B cell (primary cell): ENCODE data around the gene RNF183. TPM values are rescaled to one million over a fixed set of nuclear protein-coding genes. Genes with fewer than 3 reads are reported as not detected.
"Not testable (repeated sequence)": the region's sequence is repeated elsewhere in the genome, so short reads cannot be mapped to it uniquely, and the experiment has no call there.

Experiments used
- ATAC-seq: fragments of 200-7000 bp; cut with Tn5 transposase; one replicate; pipeline ENCODE4 v1.10.0; 2021; ENCODE audit warnings: low read depth, mild to moderate bottlenecking, moderate number of reproducible peaks, moderate library complexity
- CTCF ChIA-PET: fragments of 350-600 bp; sonication (Branson Sonifier 250); formaldehyde crosslinking; loops from one replicate; lab custom pipeline; 2021; ENCODE audit warnings: antibody characterized with exemption, inconsistent platforms; lab: Charles Lee
- POLR2A ChIA-PET: fragments of 350-600 bp; sonication (Branson Sonifier 250); formaldehyde crosslinking; loops from one replicate; lab custom pipeline; 2021; ENCODE audit warnings: antibody characterized with exemption; lab: Charles Lee
- DNase-seq: peaks from one replicate; pipeline ENCODE4 v3.0.0; 2013
- H2AFZ ChIP-seq: 2 replicates; pipeline ENCODE4 v1.6.1; 2012; ENCODE audit warnings: mild to moderate bottlenecking, low read depth, low read length; ENCODE audit not compliant: insufficient read depth, poor library complexity, severe bottlenecking
- H3K27ac ChIP-seq, 2 donors: 1 replicate in 1 of 2; 2 replicates in 1 of 2; pipeline ENCODE4 v1.5.1; 2012 to 2013; ENCODE audit warnings: low read length in 2 of 2, mild to moderate bottlenecking in 2 of 2, moderate library complexity in 1 of 2
- H3K27me3 ChIP-seq, 4 experiments: fragments of 200-600 bp in 1 of 4; sonication (generic) in 1 of 4; replicated peaks in 1 of 4; 1 replicate in 2 of 4; 2 replicates in 2 of 4; pipeline versions ENCODE4 v1.6.1 to v1.7.0; 2013 to 2016; ENCODE audit warnings: low read length in 3 of 4, mild to moderate bottlenecking in 2 of 4, mixed read lengths in 1 of 4, moderate library complexity in 1 of 4; ENCODE audit not compliant: insufficient read depth in 4 of 4, control insufficient read depth in 3 of 4; ENCODE audit errors: control extremely low read depth in 1 of 4
- H3K36me3 ChIP-seq, 2 experiments: replicated peaks in 1 of 2; 1 replicate in 1 of 2; 2 replicates in 1 of 2; pipeline versions ENCODE4 v1.6.1 to v1.7.1; 2013; ENCODE audit warnings: low read length in 1 of 2; ENCODE audit not compliant: insufficient read depth in 2 of 2, control insufficient read depth in 1 of 2; ENCODE audit errors: control extremely low read depth in 1 of 2, extremely low read depth in 1 of 2
- H3K4me1 ChIP-seq, 2 donors: fragments of 200-600 bp in 1 of 2; sonication (generic) in 1 of 2; 1 replicate in 1 of 2; 2 replicates in 1 of 2; pipeline versions ENCODE4 v1.5.1 to v1.6.1; 2013 to 2017; ENCODE audit warnings: low read length in 2 of 2; ENCODE audit not compliant: control insufficient read depth in 2 of 2, insufficient read depth in 2 of 2
- H3K4me2 ChIP-seq: replicated peaks from 2 replicates; pipeline ENCODE3; 2012; ENCODE audit warnings: mild to moderate bottlenecking, low read depth, low read length; ENCODE audit not compliant: poor library complexity, severe bottlenecking
- H3K4me3 ChIP-seq, 5 experiments: fragments of 200-600 bp in 1 of 5; sonication (generic) in 1 of 5; 1 replicate in 3 of 5; 2 replicates in 2 of 5; pipeline versions ENCODE4 v1.5.1 to v1.7.0; 2011 to 2016; ENCODE audit warnings: low read length in 4 of 5, mild to moderate bottlenecking in 4 of 5, low read depth in 2 of 5, control low read depth in 1 of 5, moderate library complexity in 1 of 5; ENCODE audit not compliant: insufficient read depth in 1 of 5; ENCODE audit errors: control extremely low read depth in 1 of 5, extremely low read depth in 1 of 5
- H3K79me2 ChIP-seq: fragments of 200-600 bp; sonication (generic); one replicate; pipeline ENCODE4 v1.6.0; 2016; ENCODE audit warnings: low read length; ENCODE audit not compliant: control insufficient read depth, insufficient read depth
- H3K9ac ChIP-seq: fragments of 200-600 bp; sonication (generic); 2 replicates; pipeline ENCODE4 v1.6.1; 2017; ENCODE audit warnings: mild to moderate bottlenecking, low read length, moderate library complexity
- H3K9me3 ChIP-seq, 3 donors: one replicate each; pipeline versions ENCODE4 v1.6.1 to v1.7.1; 2013; ENCODE audit warnings: low read length in 2 of 3; ENCODE audit not compliant: control insufficient read depth in 2 of 3, insufficient read depth in 1 of 3; ENCODE audit errors: control extremely low read depth in 1 of 3
- H4K20me1 ChIP-seq: 2 replicates; pipeline ENCODE4 v1.6.0; 2012; ENCODE audit warnings: mild to moderate bottlenecking, low read length; ENCODE audit not compliant: insufficient read depth, control insufficient read depth, poor library complexity, severe bottlenecking
- H3K27ac Mint-ChIP-seq: one replicate; pipeline ENCODE4 v1.8.0; 2021; ENCODE audit warnings: mixed read lengths
- H3K27me3 Mint-ChIP-seq: one replicate; pipeline ENCODE4 v1.8.0; 2021; ENCODE audit warnings: mixed read lengths
- H3K4me1 Mint-ChIP-seq: one replicate; pipeline ENCODE4 v1.8.0; 2021; ENCODE audit warnings: mixed read lengths
- H3K4me3 Mint-ChIP-seq: one replicate; pipeline ENCODE4 v1.8.0; 2021; ENCODE audit warnings: mixed read lengths
- H3K9me3 Mint-ChIP-seq: one replicate; pipeline ENCODE4 v1.8.0; 2022; ENCODE audit warnings: mixed read lengths; ENCODE audit not compliant: insufficient read depth
- EZH2 ChIP-seq: IDR thresholded peaks from 2 replicates; pipeline ENCODE4 v1.6.1; 2012; ENCODE audit warnings: borderline replicate concordance, low read depth, mild to moderate bottlenecking, moderate library complexity, low read length; ENCODE audit not compliant: insufficient read depth, poor library complexity, severe bottlenecking
- WGBS: methylation state at CpG from one replicate; pipeline ENCODE4 v1.1.5; 2013; ENCODE audit warnings: missing lambda C conversion rate; ENCODE audit not compliant: insufficient coverage; 5-methylcytosine and 5-hydroxymethylcytosine counted together
- intact Hi-C: fragments of 100-400 bp; cut with micrococcal nuclease; formaldehyde crosslinking; loops from one replicate; pipeline ENCODE4 v1.10.0; 2022
- polyA plus RNA-seq: library from polyadenylated mRNA; depleted of rRNA; stranded (reverse); fragments of >200 nt; gene quantifications from 2 replicates; pipeline ENCODE4 v1.2.3, GENCODE V29; 2012
- total RNA-seq, 2 donors: library from RNA; stranded (reverse); fragments of 120-200 nt in 1 of 2; gene quantifications; 1 replicate in 1 of 2; 2 replicates in 1 of 2; pipeline versions ENCODE4 v1.2.3 to v1.2.4, GENCODE V29; 2013 to 2022
- TF ChIP-seq, protein P1 (sequence below): fragments of 200-600 bp; IDR thresholded peaks from one replicate; pipeline ENCODE4 v1.8.0; 2022; ENCODE audit warnings: antibody characterized with exemption, mild to moderate bottlenecking

Gene RNF183
- total and polyA plus RNA-seq, 2 donors (not counting 1 experiment from before 2014, with no cell fraction given): 0.04 TPM; not detected in 1

DNA sequence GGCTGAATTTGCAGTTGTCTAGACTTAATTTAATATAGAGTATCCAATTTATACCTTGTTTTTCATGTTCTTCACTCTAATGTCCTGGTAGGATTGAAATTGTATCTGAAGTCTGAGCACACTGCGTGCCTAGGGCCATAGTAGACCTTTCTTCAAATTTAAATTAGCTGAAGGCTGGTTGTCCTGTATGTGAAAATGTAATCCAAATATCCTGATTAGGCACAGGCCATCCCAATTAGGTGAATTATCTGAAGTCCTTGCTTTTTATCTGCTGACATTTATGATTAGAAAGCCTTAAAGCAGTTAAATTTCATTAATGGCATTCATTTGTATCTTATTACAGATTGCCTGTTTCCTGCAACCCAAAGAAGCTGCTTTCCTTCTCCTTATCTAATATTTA lies 48.2 kb downstream of the RNF183 start:
- H3K36me3 ChIP-seq: peaks cover 1 to 13% of the 10 kb centered on the region in 2 experiments
- Mint-ChIP-seq H3K9me3 (peaks cover 3% of the 10 kb centered on the region), H3K27me3 (no peaks in the 10 kb centered on the region), H3K4me3 (no peak overlapping the region), H3K27ac (no peak overlapping the region), H3K4me1 (no peaks in the 10 kb centered on the region)
- no peak for DNase-seq
- no peak for ATAC-seq
- ChIA-PET POLR2A (no interaction called here), CTCF (interaction anchor here (2.0 kb wide), 1 partner anchor 19 kb away, joined by 10 read pairs; no protein-coding TSS in a partner anchor)
- H4K20me1 ChIP-seq: no peaks in the 10 kb centered on the region
- no peak overlapping the region for H2AFZ ChIP-seq
- H3K27ac ChIP-seq: no peak overlapping the region
- no peaks in the 10 kb centered on the region for H3K79me2 ChIP-seq
- no peak overlapping the region for H3K4me3 ChIP-seq
- no peak overlapping the region for H3K9ac ChIP-seq
- H3K4me2 ChIP-seq: no peak overlapping the region
- no peaks in the 10 kb centered on the region for H3K4me1 ChIP-seq
- intact Hi-C loops: no loop called here
- no peaks in the 10 kb centered on the region for H3K27me3 ChIP-seq
- H3K9me3 ChIP-seq: peaks cover 0 to 4% (median 0%) of the 10 kb centered on the region in 3 donors
- TF ChIP-seq, protein P1, sequence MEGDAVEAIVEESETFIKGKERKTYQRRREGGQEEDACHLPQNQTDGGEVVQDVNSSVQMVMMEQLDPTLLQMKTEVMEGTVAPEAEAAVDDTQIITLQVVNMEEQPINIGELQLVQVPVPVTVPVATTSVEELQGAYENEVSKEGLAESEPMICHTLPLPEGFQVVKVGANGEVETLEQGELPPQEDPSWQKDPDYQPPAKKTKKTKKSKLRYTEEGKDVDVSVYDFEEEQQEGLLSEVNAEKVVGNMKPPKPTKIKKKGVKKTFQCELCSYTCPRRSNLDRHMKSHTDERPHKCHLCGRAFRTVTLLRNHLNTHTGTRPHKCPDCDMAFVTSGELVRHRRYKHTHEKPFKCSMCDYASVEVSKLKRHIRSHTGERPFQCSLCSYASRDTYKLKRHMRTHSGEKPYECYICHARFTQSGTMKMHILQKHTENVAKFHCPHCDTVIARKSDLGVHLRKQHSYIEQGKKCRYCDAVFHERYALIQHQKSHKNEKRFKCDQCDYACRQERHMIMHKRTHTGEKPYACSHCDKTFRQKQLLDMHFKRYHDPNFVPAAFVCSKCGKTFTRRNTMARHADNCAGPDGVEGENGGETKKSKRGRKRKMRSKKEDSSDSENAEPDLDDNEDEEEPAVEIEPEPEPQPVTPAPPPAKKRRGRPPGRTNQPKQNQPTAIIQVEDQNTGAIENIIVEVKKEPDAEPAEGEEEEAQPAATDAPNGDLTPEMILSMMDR: no peak
- no peak for TF ChIP-seq EZH2
- WGBS: no CpG with 5 or more reads among the region's 1 CpG

DNA sequence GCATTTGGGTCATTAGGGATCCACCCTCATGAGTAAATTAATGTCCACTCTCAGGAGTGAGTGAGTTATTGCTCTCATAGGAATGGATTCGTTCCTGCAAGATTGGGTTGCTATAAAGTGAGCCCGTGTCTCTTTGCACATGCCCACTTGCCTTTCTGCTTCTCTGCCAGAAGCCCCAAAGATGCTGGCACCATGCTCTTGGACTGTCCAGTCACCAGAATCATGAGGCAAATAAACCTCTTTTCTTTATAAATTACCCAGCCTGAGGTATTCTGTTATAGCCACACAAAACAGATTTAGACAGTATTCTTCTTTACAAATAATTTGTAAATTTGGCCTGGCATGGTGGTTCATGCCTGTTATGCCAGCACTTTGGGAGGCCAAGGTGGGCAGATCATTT lies 52.4 kb downstream of the RNF183 start:
- no peaks in the 10 kb centered on the region for H3K4me1 ChIP-seq
- Mint-ChIP-seq H3K9me3 (peaks cover 3% of the 10 kb centered on the region), H3K4me3 (no peak overlapping the region), H3K4me1 (peaks cover 6% of the 10 kb centered on the region), H3K27ac (no peak overlapping the region), H3K27me3 (no peaks in the 10 kb centered on the region)
- H3K27ac ChIP-seq: no peak overlapping the region
- H2AFZ ChIP-seq: no peak overlapping the region
- ChIA-PET POLR2A (no interaction called here), CTCF (no interaction called here)
- DNase-seq (no peak), ATAC-seq (no peak)
- no peak overlapping the region for H3K9ac ChIP-seq
- no peaks in the 10 kb centered on the region for H3K79me2 ChIP-seq
- H4K20me1 ChIP-seq: no peaks in the 10 kb centered on the region
- intact Hi-C loops: no loop called here
- no peaks in the 10 kb centered on the region for H3K36me3 ChIP-seq
- H3K4me2 ChIP-seq: no peak overlapping the region
- H3K27me3 ChIP-seq: no peaks in the 10 kb centered on the region
- TF ChIP-seq EZH2: no peak
- TF ChIP-seq, protein P1: no peak
- WGBS: 92% methylated on average over 2 of the region's 2 CpGs
- H3K4me3 ChIP-seq: no peak overlapping the region
- H3K9me3 ChIP-seq: peaks cover 0 to 4% (median 0%) of the 10 kb centered on the region in 3 donors

DNA sequence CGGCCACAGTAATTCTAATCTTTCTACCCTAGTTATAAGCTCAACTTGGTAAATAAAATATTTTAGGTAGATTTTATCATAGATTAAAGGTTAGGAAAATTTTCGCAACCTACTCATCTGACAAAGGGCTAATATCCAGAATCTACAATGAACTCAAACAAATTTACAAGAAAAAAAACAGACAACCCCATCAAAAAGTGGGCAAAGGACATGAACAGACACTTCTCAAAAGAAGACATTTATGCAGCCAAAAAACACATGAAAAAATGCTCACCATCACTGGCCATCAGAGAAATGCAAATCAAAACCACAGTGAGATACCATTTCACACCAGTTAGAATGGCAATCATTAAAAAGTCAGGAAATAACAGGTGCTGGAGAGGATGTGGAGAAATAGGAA lies 53.5 kb downstream of the RNF183 start:
- no CpG with 5 or more reads among the region's 2 CpGs for WGBS

More for the DNA sequence above, 53.5 kb downstream of the RNF183 start:
- POLR2A ChIA-PET, H3K9me3 ChIP-seq, H3K27me3 Mint-ChIP-seq, H3K9ac ChIP-seq, H3K4me2 ChIP-seq, H3K27ac ChIP-seq, H3K27me3 ChIP-seq, H2AFZ ChIP-seq, H3K9me3 Mint-ChIP-seq, H3K79me2 ChIP-seq, H3K4me3 ChIP-seq, H3K4me1 ChIP-seq, ATAC-seq, intact Hi-C loops, H4K20me1 ChIP-seq, H3K27ac Mint-ChIP-seq, H3K4me1 Mint-ChIP-seq, H3K36me3 ChIP-seq, DNase-seq, H3K4me3 Mint-ChIP-seq: not testable (repeated sequence)
- CTCF ChIA-PET: interaction anchor here (0.5 kb wide), 1 partner anchor 347 kb away, joined by 3 read pairs; no protein-coding TSS in a partner anchor
